ENCODE measurements around the gene KMT2A.
A peak's percentile ranks its signal among the peaks of the same experiment; 100 is the strongest.
"Not testable (repeated sequence)": the region's sequence is repeated elsewhere in the genome, so short reads cannot be mapped to it uniquely, and the experiment has no call there.

Gene KMT2A

DNA sequence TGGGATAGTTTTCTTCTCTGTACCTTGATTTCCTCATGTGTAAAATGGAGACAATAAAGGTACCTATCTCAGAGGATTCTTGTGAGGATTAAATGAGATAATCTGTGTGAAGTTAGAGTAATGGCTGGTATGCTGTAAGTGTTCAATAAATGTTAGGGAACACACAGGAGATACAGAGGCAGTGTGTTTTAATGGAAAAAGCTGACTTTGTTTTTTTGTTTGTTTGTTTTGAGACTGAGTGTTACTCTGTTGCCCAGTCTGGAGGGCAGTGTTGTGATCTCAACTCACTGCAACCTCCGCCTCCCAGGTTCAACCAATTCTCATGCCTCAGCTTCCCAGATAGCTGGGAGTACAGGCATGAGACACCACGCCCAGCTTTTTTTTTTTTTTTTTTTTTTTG, 133.4 kb downstream of the KMT2A start:
- no peak overlapping the region for H3K27ac ChIP-seq
- H3K36me3 ChIP-seq: peaks cover 2% of the 10 kb centered on the region
- no peak for DNase-seq
- H3K4me3 ChIP-seq (ENCODE audit: low read depth, low read length): no peak overlapping the region
- H3K27me3 ChIP-seq (ENCODE audit: insufficient read depth, low read depth, severe bottlenecking): no peaks in the 10 kb centered on the region
- H3K9me3 ChIP-seq (ENCODE audit: severe bottlenecking): no peaks in the 10 kb centered on the region
- TF ChIP-seq, protein P1, sequence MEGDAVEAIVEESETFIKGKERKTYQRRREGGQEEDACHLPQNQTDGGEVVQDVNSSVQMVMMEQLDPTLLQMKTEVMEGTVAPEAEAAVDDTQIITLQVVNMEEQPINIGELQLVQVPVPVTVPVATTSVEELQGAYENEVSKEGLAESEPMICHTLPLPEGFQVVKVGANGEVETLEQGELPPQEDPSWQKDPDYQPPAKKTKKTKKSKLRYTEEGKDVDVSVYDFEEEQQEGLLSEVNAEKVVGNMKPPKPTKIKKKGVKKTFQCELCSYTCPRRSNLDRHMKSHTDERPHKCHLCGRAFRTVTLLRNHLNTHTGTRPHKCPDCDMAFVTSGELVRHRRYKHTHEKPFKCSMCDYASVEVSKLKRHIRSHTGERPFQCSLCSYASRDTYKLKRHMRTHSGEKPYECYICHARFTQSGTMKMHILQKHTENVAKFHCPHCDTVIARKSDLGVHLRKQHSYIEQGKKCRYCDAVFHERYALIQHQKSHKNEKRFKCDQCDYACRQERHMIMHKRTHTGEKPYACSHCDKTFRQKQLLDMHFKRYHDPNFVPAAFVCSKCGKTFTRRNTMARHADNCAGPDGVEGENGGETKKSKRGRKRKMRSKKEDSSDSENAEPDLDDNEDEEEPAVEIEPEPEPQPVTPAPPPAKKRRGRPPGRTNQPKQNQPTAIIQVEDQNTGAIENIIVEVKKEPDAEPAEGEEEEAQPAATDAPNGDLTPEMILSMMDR (IDR thresholded peaks at IDR 0.05; ENCODE audit: low read depth, low read length): no peak

- Histone ChIP-seq H3K27ac (no peak overlapping the region), H3K9me3 (ENCODE audit: severe bottlenecking) (no peaks in the 10 kb centered on the region), H3K27me3 (ENCODE audit: insufficient read depth, low read depth, severe bottlenecking) (no peaks in the 10 kb centered on the region), H3K4me3 (ENCODE audit: low read depth, low read length) (no peak overlapping the region), H3K36me3 (peaks cover 2% of the 10 kb centered on the region)
- no peak for DNase-seq
- TF ChIP-seq, protein P1 (IDR thresholded peaks at IDR 0.05; ENCODE audit: low read depth, low read length): no peak
Observed at GRCh38 chr11:118570787-118571186, 134.5 kb downstream of the KMT2A start.

DNA sequence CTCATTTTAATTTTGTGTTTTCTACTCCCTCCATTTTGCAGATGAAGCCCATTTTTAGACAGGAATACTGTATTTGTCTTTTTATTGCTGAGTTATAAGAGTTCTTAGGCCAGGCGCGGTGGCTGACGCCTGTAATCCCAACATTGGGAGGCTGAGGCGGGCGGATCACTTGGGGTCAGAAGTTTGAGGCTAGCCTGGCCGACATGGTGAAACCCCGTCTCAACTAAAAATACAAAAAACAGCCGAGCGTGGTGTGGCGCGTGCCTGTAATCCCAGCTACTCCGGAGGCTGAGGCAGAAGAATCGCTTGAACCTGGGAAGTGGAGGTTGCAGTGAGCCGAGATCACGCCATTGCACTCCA, 135.4 kb downstream of the KMT2A start:
- peak overlapping the region; percentile 98 for H3K27ac ChIP-seq
- DNase-seq; H3K27me3 ChIP-seq (ENCODE audit: insufficient read depth, low read depth, severe bottlenecking); H3K36me3 ChIP-seq; H3K9me3 ChIP-seq (ENCODE audit: severe bottlenecking): not testable (repeated sequence)
- peak overlapping the region; percentile 97 for H3K4me3 ChIP-seq (ENCODE audit: low read depth, low read length)

DNA sequence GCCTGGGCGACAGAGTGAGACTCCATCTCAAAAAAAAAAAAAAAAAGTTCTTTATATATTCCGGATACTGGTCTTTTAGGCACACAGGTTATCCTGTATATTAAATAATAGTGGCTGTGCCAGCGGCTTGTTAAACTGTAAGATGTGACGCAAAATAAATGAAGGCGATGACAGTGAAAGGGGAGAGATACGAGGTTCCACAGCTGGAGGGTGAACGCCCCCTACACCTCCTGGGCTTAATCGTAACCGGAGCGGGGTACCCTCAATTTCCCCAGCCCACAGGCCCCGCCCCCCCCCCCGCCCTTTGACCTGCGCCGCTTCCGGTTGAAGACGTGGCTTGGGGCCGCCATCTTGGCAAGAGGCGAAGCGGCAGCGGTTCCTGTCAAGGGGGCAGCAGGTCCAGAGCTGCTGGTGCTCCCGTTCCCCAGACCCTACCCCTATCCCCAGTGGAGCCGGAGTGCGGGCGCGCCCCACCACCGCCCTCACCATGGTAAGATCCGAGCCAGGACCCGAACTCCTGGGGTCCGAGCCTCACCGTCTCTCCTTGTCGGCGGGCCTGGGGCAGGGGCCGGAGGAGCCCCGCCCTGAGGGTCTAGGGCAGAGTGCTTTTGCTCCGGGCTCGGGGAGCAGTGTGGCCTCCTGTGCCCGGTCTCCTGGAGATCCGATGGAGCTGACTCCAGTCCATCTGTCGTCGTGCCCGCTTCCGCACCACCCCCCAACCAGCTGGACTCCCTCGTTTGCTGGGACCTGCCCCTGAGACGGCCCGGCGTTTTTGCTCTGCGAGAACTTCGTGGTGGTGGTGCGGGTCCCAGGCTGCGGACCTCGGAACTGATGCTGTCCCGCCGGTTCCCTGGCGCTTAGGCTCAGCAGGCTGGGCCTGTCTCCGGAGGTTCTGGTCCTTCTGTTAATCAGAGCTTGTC, 136.0 kb downstream of the KMT2A start, which contains the start of gene ARCN1:
TSS of gene ARCN1 (plus strand) at position 349 of the 920 bp plus-strand sequence. CDS start at position 488, 139 bp downstream.
- Histone ChIP-seq H3K9me3 (ENCODE audit: severe bottlenecking) (no peaks in the 10 kb centered on the region), H3K27ac (peak within 1 kb of the TSS; percentile 98), H3K4me3 (ENCODE audit: low read depth, low read length) (peak within 1 kb of the TSS; percentile 97), H3K36me3 (peaks cover 5% of the 10 kb centered on the region), H3K27me3 (ENCODE audit: insufficient read depth, low read depth, severe bottlenecking) (no peaks in the 10 kb centered on the region)
- DNase-seq: peak; percentile 80
- TF ChIP-seq, protein P1 (IDR thresholded peaks at IDR 0.05; ENCODE audit: low read depth, low read length): no peak

GRCh38 chr11:118572981-118573550, 136.8 kb downstream of the KMT2A start:
- DNase-seq: no peak
- H3K4me3 ChIP-seq (ENCODE audit: low read depth, low read length): peak overlapping the region; percentile 97
- H3K36me3 ChIP-seq: peaks cover 9% of the 10 kb centered on the region
- peak overlapping the region; percentile 98 for H3K27ac ChIP-seq
- no peaks in the 10 kb centered on the region for H3K27me3 ChIP-seq (ENCODE audit: insufficient read depth, low read depth, severe bottlenecking)
- TF ChIP-seq, protein P1 (IDR thresholded peaks at IDR 0.05; ENCODE audit: low read depth, low read length): no peak
- no peaks in the 10 kb centered on the region for H3K9me3 ChIP-seq (ENCODE audit: severe bottlenecking)

- no peak for DNase-seq
- Histone ChIP-seq H3K4me3 (ENCODE audit: low read depth, low read length) (no peak overlapping the region), H3K27me3 (ENCODE audit: insufficient read depth, low read depth, severe bottlenecking) (no peaks in the 10 kb centered on the region)
Observed at GRCh38 chr11:118574636-118575035, 138.3 kb downstream of the KMT2A start.

More at GRCh38 chr11:118574636-118575035, 138.3 kb downstream of the KMT2A start:
- no peak overlapping the region for H3K27ac ChIP-seq
- peaks cover 9% of the 10 kb centered on the region for H3K36me3 ChIP-seq
- TF ChIP-seq, protein P1 (IDR thresholded peaks at IDR 0.05; ENCODE audit: low read depth, low read length): no peak
- no peaks in the 10 kb centered on the region for H3K9me3 ChIP-seq (ENCODE audit: severe bottlenecking)

All from WERI-Rb-1 (cell line).